ENCODE measurements around the gene PIGS.

DNA sequence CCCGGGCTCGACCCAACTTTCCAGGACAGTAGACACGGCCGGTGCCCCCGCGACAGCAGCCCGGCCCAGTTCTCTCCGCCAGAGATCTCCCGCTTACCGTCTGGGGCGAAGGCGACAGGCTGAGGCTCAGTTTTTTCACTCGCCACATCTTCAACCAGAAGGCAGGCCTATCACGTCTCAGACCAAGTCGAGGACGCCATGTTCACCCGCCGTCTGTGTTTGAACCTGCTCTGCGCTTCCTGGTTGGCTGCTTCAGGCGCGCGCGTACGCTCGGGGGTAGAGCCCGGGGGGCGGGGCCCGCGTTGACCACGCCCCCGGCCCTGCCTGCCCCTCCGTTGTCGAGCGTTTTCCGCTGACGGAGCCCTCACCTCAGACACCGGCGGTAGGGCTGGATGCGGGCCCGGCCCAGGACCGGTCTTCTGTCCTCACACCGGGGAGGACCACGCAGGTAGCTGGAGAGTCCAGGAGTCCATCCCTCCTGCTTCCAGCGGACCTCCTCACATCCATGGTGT lies 27.5 kb upstream of the PIGS start, which contains the start of gene SPAG5:
- TF ChIP-seq, protein P1, sequence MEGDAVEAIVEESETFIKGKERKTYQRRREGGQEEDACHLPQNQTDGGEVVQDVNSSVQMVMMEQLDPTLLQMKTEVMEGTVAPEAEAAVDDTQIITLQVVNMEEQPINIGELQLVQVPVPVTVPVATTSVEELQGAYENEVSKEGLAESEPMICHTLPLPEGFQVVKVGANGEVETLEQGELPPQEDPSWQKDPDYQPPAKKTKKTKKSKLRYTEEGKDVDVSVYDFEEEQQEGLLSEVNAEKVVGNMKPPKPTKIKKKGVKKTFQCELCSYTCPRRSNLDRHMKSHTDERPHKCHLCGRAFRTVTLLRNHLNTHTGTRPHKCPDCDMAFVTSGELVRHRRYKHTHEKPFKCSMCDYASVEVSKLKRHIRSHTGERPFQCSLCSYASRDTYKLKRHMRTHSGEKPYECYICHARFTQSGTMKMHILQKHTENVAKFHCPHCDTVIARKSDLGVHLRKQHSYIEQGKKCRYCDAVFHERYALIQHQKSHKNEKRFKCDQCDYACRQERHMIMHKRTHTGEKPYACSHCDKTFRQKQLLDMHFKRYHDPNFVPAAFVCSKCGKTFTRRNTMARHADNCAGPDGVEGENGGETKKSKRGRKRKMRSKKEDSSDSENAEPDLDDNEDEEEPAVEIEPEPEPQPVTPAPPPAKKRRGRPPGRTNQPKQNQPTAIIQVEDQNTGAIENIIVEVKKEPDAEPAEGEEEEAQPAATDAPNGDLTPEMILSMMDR (CRISPR knock-in tag; IDR thresholded peaks at IDR 0.05) = no peak
- peak; percentile 17; the same call in 1 of the 2 replicates for TF ChIP-seq RXRA (CRISPR knock-in tag; IDR thresholded peaks at IDR 0.05)
- TF ChIP-seq FOXP1 (IDR thresholded peaks at IDR 0.05) = no peak
- TF ChIP-seq FOXP1 (CRISPR knock-in tag; IDR thresholded peaks at IDR 0.05) = no peak
- TF ChIP-seq ZNF17 (CRISPR knock-in tag; IDR thresholded peaks at IDR 0.05) = no peak
- TF ChIP-seq ZSCAN20 (CRISPR knock-in tag; IDR thresholded peaks at IDR 0.05; ENCODE audit: borderline replicate concordance) = no peak
